IMR-90 (cell line): ENCODE data around the gene LHX1. TPM values are rescaled to one million over a fixed set of nuclear protein-coding genes. Genes with fewer than 3 reads are reported as not detected.

ENCODE experiments used
- ATAC-seq: fragments of 200-7000 bp; cut with Tn5 transposase; 2 replicates; pipeline ENCODE4 v1.9.1; 2020; ENCODE audit warnings: low read depth, mild to moderate bottlenecking, moderate library complexity
- BruUV-seq: library from RNA; stranded (reverse); fragments of 400-500 nt; replicated peaks from 2 replicates; lab custom pipeline; 2021; lab: Mats Ljungman, UMichigan
- CTCF ChIA-PET: fragments of 300-600 bp; formaldehyde crosslinking; extraction: SDS; loops from one replicate; lab custom pipeline; 2021; ENCODE audit warnings: antibody characterized with exemption; lab: Yijun Ruan, JAX
- POLR2A ChIA-PET: fragments of 300-600 bp; sonication (Branson Sonifier 250); formaldehyde crosslinking; loops from one replicate; lab custom pipeline; 2022; ENCODE audit warnings: antibody characterized with exemption; ENCODE audit not compliant: unreplicated experiment; lab: Charles Lee
- DNase-seq: peaks from one replicate; pipeline ENCODE4 v3.0.0; 2013
- H2AFZ ChIP-seq: replicated peaks from 2 replicates; pipeline ENCODE3; 2013; ENCODE audit warnings: low read length, mild to moderate bottlenecking; ENCODE audit not compliant: poor library complexity
- H2AK5ac ChIP-seq: 2 replicates; pipeline ENCODE4 v1.6.1; 2013; ENCODE audit warnings: low read depth, low read length, inconsistent platforms
- H2AK9ac ChIP-seq: replicated peaks from 2 replicates; pipeline ENCODE3; 2013; ENCODE audit warnings: mild to moderate bottlenecking, low read depth, low read length, moderate library complexity; ENCODE audit not compliant: poor library complexity
- H2BK120ac ChIP-seq: 2 replicates; pipeline ENCODE4 v1.6.1; 2013; ENCODE audit warnings: low read depth, low read length, inconsistent platforms
- H2BK15ac ChIP-seq: 3 replicates; pipeline ENCODE4 v1.6.1; 2013; ENCODE audit warnings: low read depth, low read length, inconsistent platforms
- H2BK20ac ChIP-seq: 2 replicates; pipeline ENCODE4 v1.6.1; 2013; ENCODE audit warnings: low read depth, mild to moderate bottlenecking, inconsistent platforms, low read length, moderate library complexity
- H2BK5ac ChIP-seq: 2 replicates; pipeline ENCODE4 v1.6.1; 2013; ENCODE audit warnings: mild to moderate bottlenecking, low read depth, low read length, inconsistent platforms; ENCODE audit not compliant: poor library complexity, severe bottlenecking
- H3K14ac ChIP-seq: replicated peaks from 2 replicates; pipeline ENCODE4 v1.6.1; 2013; ENCODE audit warnings: low read depth, low read length, inconsistent platforms
- H3K18ac ChIP-seq: 2 replicates; pipeline ENCODE4 v1.6.1; 2013; ENCODE audit warnings: low read depth, low read length, control low read depth
- H3K23ac ChIP-seq: 2 replicates; pipeline ENCODE4 v1.6.1; 2013; ENCODE audit warnings: low read depth, low read length, inconsistent platforms
- H3K27ac ChIP-seq: 2 replicates; pipeline ENCODE4 v1.5.1; 2013; ENCODE audit warnings: mild to moderate bottlenecking, control low read depth, low read length; ENCODE audit not compliant: insufficient read depth
- H3K27me3 ChIP-seq: 2 replicates; pipeline ENCODE4 v1.6.1; 2013; ENCODE audit warnings: low read length; ENCODE audit not compliant: control insufficient read depth, insufficient read depth
- H3K36me3 ChIP-seq: 2 replicates; pipeline ENCODE4 v1.6.1; 2013; ENCODE audit warnings: low read length, mixed read lengths; ENCODE audit not compliant: control insufficient read depth, insufficient read depth
- H3K4ac ChIP-seq: 2 replicates; pipeline ENCODE4 v1.6.1; 2013; ENCODE audit warnings: low read depth, low read length, inconsistent platforms
- H3K4me1 ChIP-seq: 2 replicates; pipeline ENCODE4 v1.6.1; 2013; ENCODE audit warnings: low read length, mixed read lengths; ENCODE audit not compliant: control insufficient read depth, insufficient read depth
- H3K4me2 ChIP-seq: 2 replicates; pipeline ENCODE4 v1.6.1; 2013; ENCODE audit warnings: low read depth, mild to moderate bottlenecking, control low read depth, low read length, moderate library complexity
- H3K4me3 ChIP-seq: 2 replicates; pipeline ENCODE4 v1.5.1; 2013; ENCODE audit warnings: low read depth, mild to moderate bottlenecking, control low read depth, low read length, moderate library complexity; ENCODE audit not compliant: insufficient read depth
- H3K56ac ChIP-seq: 2 replicates; pipeline ENCODE4 v1.6.1; 2013; ENCODE audit warnings: low read length, inconsistent platforms; ENCODE audit not compliant: insufficient read depth; ENCODE audit errors: extremely low read depth
- H3K79me1 ChIP-seq, 2 experiments: 2 replicates each; pipeline ENCODE4 v1.6.1; 2013; ENCODE audit warnings: low read length in 2 of 2, inconsistent platforms in 1 of 2, low read depth in 1 of 2
- H3K9ac ChIP-seq: 2 replicates; pipeline ENCODE4 v1.6.1; 2013; ENCODE audit warnings: low read depth, low read length, control low read depth
- H3K9me1 ChIP-seq: 2 replicates; pipeline ENCODE4 v1.6.1; 2013; ENCODE audit warnings: low read length, inconsistent platforms; ENCODE audit not compliant: insufficient read depth
- H3K9me3 ChIP-seq: 2 replicates; pipeline ENCODE4 v1.6.1; 2013; ENCODE audit warnings: low read length; ENCODE audit not compliant: control insufficient read depth, insufficient read depth
- H4K20me1 ChIP-seq: 2 replicates; pipeline ENCODE4 v1.6.1; 2013; ENCODE audit warnings: low read length, inconsistent platforms; ENCODE audit not compliant: insufficient read depth
- H4K5ac ChIP-seq: 2 replicates; pipeline ENCODE4 v1.6.1; 2013; ENCODE audit warnings: mild to moderate bottlenecking, low read depth, low read length, control low read depth
- H4K8ac ChIP-seq, 2 experiments: 2 replicates each; pipeline ENCODE4 v1.6.1; 2013; ENCODE audit warnings: low read depth in 2 of 2, low read length in 2 of 2, control low read depth in 1 of 2, inconsistent platforms in 1 of 2
- H4K91ac ChIP-seq: 2 replicates; pipeline ENCODE4 v1.6.1; 2013; ENCODE audit warnings: low read depth, low read length, inconsistent platforms; ENCODE audit not compliant: insufficient read depth
- BHLHE40 ChIP-seq: fragments of 150-350 bp; IDR thresholded peaks from 2 replicates; pipeline ENCODE4 v1.6.1; 2016; ENCODE audit warnings: mild to moderate bottlenecking, low read depth, low read length
- CEBPB ChIP-seq: IDR thresholded peaks from 2 replicates; pipeline ENCODE4 v1.6.1; 2012; ENCODE audit warnings: low read depth, low read length, improper control_type of control experiment
- CHD1 ChIP-seq: IDR thresholded peaks from 2 replicates; pipeline ENCODE4 v1.6.1; 2012; ENCODE audit warnings: low read depth, low read length, improper control_type of control experiment
- MAFK ChIP-seq: IDR thresholded peaks from 2 replicates; pipeline ENCODE4 v1.6.1; 2012; ENCODE audit warnings: low read depth, low read length, improper control_type of control experiment
- MAZ ChIP-seq: IDR thresholded peaks from 2 replicates; pipeline ENCODE4 v1.6.1; 2012; ENCODE audit warnings: low read depth, mild to moderate bottlenecking, low read length, improper control_type of control experiment, moderate library complexity, borderline replicate concordance
- MXI1 ChIP-seq: IDR thresholded peaks from 2 replicates; pipeline ENCODE4 v1.6.1; 2012; ENCODE audit warnings: low read depth, mild to moderate bottlenecking, low read length, moderate library complexity, borderline replicate concordance
- NFE2L2 ChIP-seq: fragments of 150-350 bp; IDR thresholded peaks from 2 replicates; pipeline ENCODE4 v1.6.1; 2016; ENCODE audit warnings: low read depth, mild to moderate bottlenecking, low read length
- POLR2A ChIP-seq: IDR thresholded peaks from 2 replicates; pipeline ENCODE4 v1.6.1; 2012; ENCODE audit warnings: mild to moderate bottlenecking, low read depth, low read length
- RAD21 ChIP-seq: IDR thresholded peaks from 2 replicates; pipeline ENCODE4 v1.6.1; 2012; ENCODE audit warnings: low read length, improper control_type of control experiment
- RCOR1 ChIP-seq: IDR thresholded peaks from 2 replicates; pipeline ENCODE4 v1.6.1; 2012; ENCODE audit warnings: mild to moderate bottlenecking, low read length, improper control_type of control experiment; ENCODE audit not compliant: insufficient replicate concordance
- RFX5 ChIP-seq: IDR thresholded peaks from 2 replicates; pipeline ENCODE4 v1.8.0; 2012; ENCODE audit warnings: low read depth, mild to moderate bottlenecking, low read length, moderate library complexity
- SMC3 ChIP-seq: fragments of 150-350 bp; IDR thresholded peaks from 2 replicates; pipeline ENCODE4 v1.6.1; 2016; ENCODE audit warnings: low read depth, mild to moderate bottlenecking, antibody characterized with exemption, low read length, moderate library complexity
- WGBS, 2 experiments: methylation state at CpG; one replicate each; pipeline versions ENCODE4 v1.1.5 to v1.1.7; 2013; ENCODE audit warnings: missing lambda C conversion rate in 2 of 2; ENCODE audit not compliant: insufficient read length in 1 of 2; ENCODE audit errors: extremely low coverage in 2 of 2; 5-methylcytosine and 5-hydroxymethylcytosine counted together
- dilution Hi-C: fragments of 300-500 bp; cut with HindIII; formaldehyde crosslinking; loops from one replicate; pipeline ENCODE4 v1.14.3; 2018; ENCODE audit warnings: low sequenced_read_pairs; ENCODE audit not compliant: unreplicated experiment
- in situ Hi-C: fragments of 300-500 bp; cut with MboI; formaldehyde crosslinking; loops from 3 replicates; pipeline ENCODE4 v1.14.3; 2019; ENCODE audit warnings: low sequenced_read_pairs, inconsistent platforms, mixed read lengths
- intact Hi-C: fragments of 100-400 bp; cut with micrococcal nuclease; formaldehyde crosslinking; loops from 2 replicates; pipeline ENCODE4 v1.10.0; 2022
- polyA plus RNA-seq, 3 experiments: library from polyadenylated mRNA; depleted of rRNA; stranded (reverse); fragments of >200 nt; gene quantifications; 2 replicates each; pipeline ENCODE4 v1.2.3, GENCODE V29; 2012; ENCODE audit warnings: low replicate concordance in 1 of 3
- total RNA-seq: library from RNA; depleted of rRNA; stranded (reverse); fragments of >200 nt; gene quantifications from 2 replicates; pipeline ENCODE4 v1.2.3, GENCODE V29; 2012
- TF ChIP-seq, protein P1 (sequence below): conservative IDR thresholded peaks from 2 replicates; pipeline ENCODE4 v1.5.1; 2012; ENCODE audit warnings: mild to moderate bottlenecking, low read depth, low read length, improper control_type of control experiment
- TF ChIP-seq, protein P2 (sequence below): fragments of 150-350 bp; IDR thresholded peaks from 2 replicates; pipeline ENCODE4 v1.6.1; 2017; ENCODE audit warnings: mild to moderate bottlenecking, antibody characterized with exemption, low read length, low read depth
- TF ChIP-seq, protein P3 (sequence below): fragments of 150-350 bp; IDR thresholded peaks from 2 replicates; pipeline ENCODE4 v1.6.1; 2016; ENCODE audit warnings: low read depth, mild to moderate bottlenecking, low read length, moderate library complexity, borderline replicate concordance

The LHX1 gene
- total and polyA plus RNA-seq, 2 of the 4 experiments (the other 2 are of a cell fraction): not detected

DNA sequence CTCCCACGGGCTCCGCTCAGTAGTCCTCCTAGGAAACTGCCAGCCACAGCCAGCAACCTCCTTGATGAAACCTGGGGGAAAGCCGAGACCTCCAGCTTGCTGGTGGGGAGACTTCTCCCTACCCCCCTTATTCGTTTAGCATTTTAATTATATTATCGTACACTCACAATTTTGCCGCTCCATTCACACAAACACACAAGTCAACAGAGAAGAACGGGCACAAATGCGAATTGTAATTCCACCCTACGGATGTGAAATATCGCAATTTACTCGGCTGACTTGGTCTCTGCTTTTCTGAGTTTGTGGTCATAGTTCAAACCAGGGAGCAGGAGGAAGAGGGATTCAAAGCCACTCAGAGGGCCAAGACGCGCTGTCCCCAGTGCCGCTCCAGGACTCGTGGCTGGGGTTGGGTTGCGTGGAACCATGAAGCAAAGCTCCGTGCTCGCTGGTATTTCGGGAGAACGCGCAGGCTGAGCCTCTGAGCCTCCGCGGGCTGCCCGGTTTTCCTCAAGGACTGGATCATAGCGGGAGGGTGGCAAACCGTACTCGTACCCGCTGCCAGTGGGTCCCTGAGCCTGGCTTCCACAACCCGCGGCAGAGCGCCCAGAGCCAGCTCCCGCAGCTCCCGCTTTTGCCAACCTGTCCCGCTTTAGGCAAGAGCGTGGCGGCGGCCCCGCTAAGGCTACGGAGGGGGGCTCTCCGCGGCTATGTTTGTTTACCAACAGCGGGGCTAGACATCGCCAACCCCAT is 2.0 kb downstream of the LHX1 start:
- Histone ChIP-seq H2BK120ac (no peak overlapping the region), H2BK15ac (no peak overlapping the region), H2BK20ac (no peak overlapping the region), H3K9ac (no peak overlapping the region), H3K27ac (no peak overlapping the region), H2BK5ac (no peak overlapping the region), H3K4me2 (no peak overlapping the region), H4K20me1 (peaks cover 30% of the 10 kb centered on the region), H3K18ac (no peak overlapping the region), H3K27me3 (peaks cover 97% of the 10 kb centered on the region), H3K56ac (no peak overlapping the region), H3K9me1 (0 out of 2 replicates have a peak, but pooled peaks cover 3% of the 10 kb centered on the region), H4K8ac (no peak overlapping the region), H2AFZ (no peak overlapping the region), H4K91ac (no peak overlapping the region), H3K9me3 (peaks cover 20% of the 10 kb centered on the region), H3K36me3 (no peaks in the 10 kb centered on the region), H3K14ac (no peak overlapping the region), H3K4ac (no peak overlapping the region), H2AK5ac (no peak overlapping the region), H3K4me1 (peaks cover 7% of the 10 kb centered on the region; the same call in 1 of the 2 replicates), H3K23ac (no peak overlapping the region), H4K5ac (no peak overlapping the region), H3K79me1 (no peaks in the 10 kb centered on the region), H2AK9ac (no peak overlapping the region), H3K4me3 (no peak overlapping the region)
- WGBS, 2 experiments: 6% methylated on average over 20 of the region's 43 CpGs; no CpG with 5 or more reads in 1 of the 2 experiments
- no peak for ATAC-seq
- in situ Hi-C loops: no loop called here
- ChIA-PET CTCF (interaction anchor here (0.6 kb wide), 1 partner anchor 10 kb away, joined by 4 read pairs; no protein-coding TSS in a partner anchor), POLR2A (no interaction called here)
- dilution Hi-C loops: no loop called here
- no peak for DNase-seq
- no TSS peak for BruUV-seq
- intact Hi-C loops: loop anchor here (10.0 kb wide), 1 partner anchor 84 kb away; no protein-coding TSS in a partner anchor
- TF ChIP-seq SMC3 (no peak), RAD21 (no peak), MAFK (no peak), BHLHE40 (no peak), CHD1 (no peak), RCOR1 (no peak), MAZ (no peak), POLR2A (no peak), NFE2L2 (no peak), RFX5 (no peak), MXI1 (no peak), CEBPB (no peak)
- TF ChIP-seq, protein P1, sequence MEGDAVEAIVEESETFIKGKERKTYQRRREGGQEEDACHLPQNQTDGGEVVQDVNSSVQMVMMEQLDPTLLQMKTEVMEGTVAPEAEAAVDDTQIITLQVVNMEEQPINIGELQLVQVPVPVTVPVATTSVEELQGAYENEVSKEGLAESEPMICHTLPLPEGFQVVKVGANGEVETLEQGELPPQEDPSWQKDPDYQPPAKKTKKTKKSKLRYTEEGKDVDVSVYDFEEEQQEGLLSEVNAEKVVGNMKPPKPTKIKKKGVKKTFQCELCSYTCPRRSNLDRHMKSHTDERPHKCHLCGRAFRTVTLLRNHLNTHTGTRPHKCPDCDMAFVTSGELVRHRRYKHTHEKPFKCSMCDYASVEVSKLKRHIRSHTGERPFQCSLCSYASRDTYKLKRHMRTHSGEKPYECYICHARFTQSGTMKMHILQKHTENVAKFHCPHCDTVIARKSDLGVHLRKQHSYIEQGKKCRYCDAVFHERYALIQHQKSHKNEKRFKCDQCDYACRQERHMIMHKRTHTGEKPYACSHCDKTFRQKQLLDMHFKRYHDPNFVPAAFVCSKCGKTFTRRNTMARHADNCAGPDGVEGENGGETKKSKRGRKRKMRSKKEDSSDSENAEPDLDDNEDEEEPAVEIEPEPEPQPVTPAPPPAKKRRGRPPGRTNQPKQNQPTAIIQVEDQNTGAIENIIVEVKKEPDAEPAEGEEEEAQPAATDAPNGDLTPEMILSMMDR: no peak
- TF ChIP-seq, protein P2, sequence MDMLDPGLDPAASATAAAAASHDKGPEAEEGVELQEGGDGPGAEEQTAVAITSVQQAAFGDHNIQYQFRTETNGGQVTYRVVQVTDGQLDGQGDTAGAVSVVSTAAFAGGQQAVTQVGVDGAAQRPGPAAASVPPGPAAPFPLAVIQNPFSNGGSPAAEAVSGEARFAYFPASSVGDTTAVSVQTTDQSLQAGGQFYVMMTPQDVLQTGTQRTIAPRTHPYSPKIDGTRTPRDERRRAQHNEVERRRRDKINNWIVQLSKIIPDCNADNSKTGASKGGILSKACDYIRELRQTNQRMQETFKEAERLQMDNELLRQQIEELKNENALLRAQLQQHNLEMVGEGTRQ: no peak
- TF ChIP-seq, protein P3, sequence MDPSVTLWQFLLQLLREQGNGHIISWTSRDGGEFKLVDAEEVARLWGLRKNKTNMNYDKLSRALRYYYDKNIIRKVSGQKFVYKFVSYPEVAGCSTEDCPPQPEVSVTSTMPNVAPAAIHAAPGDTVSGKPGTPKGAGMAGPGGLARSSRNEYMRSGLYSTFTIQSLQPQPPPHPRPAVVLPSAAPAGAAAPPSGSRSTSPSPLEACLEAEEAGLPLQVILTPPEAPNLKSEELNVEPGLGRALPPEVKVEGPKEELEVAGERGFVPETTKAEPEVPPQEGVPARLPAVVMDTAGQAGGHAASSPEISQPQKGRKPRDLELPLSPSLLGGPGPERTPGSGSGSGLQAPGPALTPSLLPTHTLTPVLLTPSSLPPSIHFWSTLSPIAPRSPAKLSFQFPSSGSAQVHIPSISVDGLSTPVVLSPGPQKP: no peak
